Endothelial cell of umbilical vein (primary cell): ENCODE data around the gene PNKD. TPM values are rescaled to one million over a fixed set of nuclear protein-coding genes. Genes with fewer than 3 reads are reported as not detected.

Source experiments
- BruUV-seq: library from RNA; stranded (reverse); fragments of 400-500 nt; replicated peaks from 2 replicates; lab custom pipeline; 2021; lab: Mats Ljungman, UMichigan
- CTCF ChIA-PET: fragments of 300-600, 350-600 bp; sonication (Branson Sonifier 250); formaldehyde crosslinking; loops from one replicate; lab custom pipeline; 2021; ENCODE audit warnings: antibody characterized with exemption, inconsistent platforms; lab: Charles Lee
- POLR2A ChIA-PET: fragments of 300-600, 350-600 bp; sonication (Branson Sonifier 250); formaldehyde crosslinking; loops from one replicate; lab custom pipeline; 2021; ENCODE audit warnings: antibody characterized with exemption, inconsistent platforms; lab: Charles Lee
- DNase-seq: peaks from one replicate; pipeline ENCODE4 v3.0.0-alpha.2; 2011; ENCODE audit warnings: low read depth, low spot score
- FAIRE-seq: peaks from 2 replicates; lab custom pipeline; 2011; peaks lifted over from hg19 to GRCh38; lab: Jason Lieb, UNC
- H2AFZ ChIP-seq: 2 replicates; pipeline ENCODE4 v1.6.0; 2012; ENCODE audit warnings: low read depth, low read length, control low read depth, inconsistent platforms
- H3K27ac ChIP-seq: 2 replicates; pipeline ENCODE4 v1.5.1; 2011; ENCODE audit warnings: low read depth, mild to moderate bottlenecking, control low read depth, low read length, moderate library complexity; ENCODE audit not compliant: insufficient read depth
- H3K27me3 ChIP-seq, 2 experiments: 2 replicates each; pipeline versions ENCODE4 v1.6.0 to v1.6.1; 2011; ENCODE audit warnings: low read length in 2 of 2, mixed read lengths in 1 of 2; ENCODE audit not compliant: control insufficient read depth in 2 of 2, insufficient read depth in 2 of 2
- H3K36me3 ChIP-seq, 2 experiments: 2 replicates in 1 of 2; 3 replicates in 1 of 2; pipeline ENCODE4 v1.5.1; 2011; ENCODE audit warnings: low read length in 2 of 2, mild to moderate bottlenecking in 1 of 2, moderate library complexity in 1 of 2; ENCODE audit not compliant: control insufficient read depth in 2 of 2, insufficient read depth in 2 of 2; ENCODE audit errors: extremely low read depth in 1 of 2
- H3K4me1 ChIP-seq: 3 replicates; pipeline ENCODE4 v1.5.1; 2011; ENCODE audit warnings: mild to moderate bottlenecking, low read length; ENCODE audit not compliant: control insufficient read depth, insufficient read depth; ENCODE audit errors: extremely low read depth
- H3K4me2 ChIP-seq: 2 replicates; pipeline ENCODE4 v1.6.1; 2011; ENCODE audit warnings: low read length, control low read depth, mixed read lengths; ENCODE audit not compliant: insufficient read depth
- H3K4me3 ChIP-seq, 3 experiments: fragments of 200-600 bp in 1 of 3; sonication (generic), shearing (Covaris generic) in 1 of 3; replicated peaks in 1 of 3; 2 replicates each; pipeline ENCODE4 v1.5.1; 2011 to 2016; ENCODE audit warnings: control low read depth in 3 of 3, low read length in 3 of 3, mild to moderate bottlenecking in 2 of 3, inconsistent platforms in 1 of 3, low read depth in 1 of 3, moderate library complexity in 1 of 3; ENCODE audit not compliant: insufficient read depth in 1 of 3
- H3K79me2 ChIP-seq: 2 replicates; pipeline ENCODE4 v1.6.0; 2012; ENCODE audit warnings: low read length, inconsistent platforms; ENCODE audit not compliant: control insufficient read depth, insufficient read depth
- H3K9ac ChIP-seq: replicated peaks from 2 replicates; pipeline ENCODE3; 2011; ENCODE audit warnings: low read length, control low read depth; ENCODE audit not compliant: insufficient read depth; ENCODE audit errors: extremely low read depth
- H3K9me1 ChIP-seq: replicated peaks from 3 replicates; pipeline ENCODE4 v1.6.0; 2011; ENCODE audit warnings: mild to moderate bottlenecking, low read length; ENCODE audit not compliant: control insufficient read depth, insufficient read depth; ENCODE audit errors: extremely low read depth
- H3K9me3 ChIP-seq: replicated peaks from 2 replicates; pipeline ENCODE4 v1.5.1; 2012; ENCODE audit warnings: low read length, inconsistent platforms; ENCODE audit not compliant: control insufficient read depth, insufficient read depth
- H4K20me1 ChIP-seq: replicated peaks from 2 replicates; pipeline ENCODE3; 2011; ENCODE audit warnings: mild to moderate bottlenecking, low read length; ENCODE audit not compliant: control insufficient read depth, insufficient read depth; ENCODE audit errors: extremely low read depth
- EZH2 ChIP-seq: IDR thresholded peaks from 2 replicates; pipeline ENCODE4 v1.6.1; 2012; ENCODE audit warnings: borderline replicate concordance, low read depth, mild to moderate bottlenecking, moderate library complexity, low read length, inconsistent platforms; ENCODE audit not compliant: severe bottlenecking
- FOS ChIP-seq: IDR thresholded peaks from 2 replicates; pipeline ENCODE4 v1.6.1; 2011; ENCODE audit warnings: mild to moderate bottlenecking, low read length, moderate library complexity, borderline replicate concordance; ENCODE audit not compliant: insufficient read depth
- GATA2 ChIP-seq: IDR thresholded peaks from 2 replicates; pipeline ENCODE4 v1.7.0; 2011; ENCODE audit warnings: low read depth, mild to moderate bottlenecking, moderate library complexity, mixed read lengths, low read length; ENCODE audit not compliant: insufficient read length, insufficient read depth
- JUN ChIP-seq: IDR thresholded peaks from 2 replicates; pipeline ENCODE4 v1.6.1; 2011; ENCODE audit warnings: borderline replicate concordance, low read depth; ENCODE audit not compliant: insufficient read length, insufficient read depth
- MYC ChIP-seq: IDR thresholded peaks from one replicate; pipeline ENCODE4 v1.6.1; 2011; ENCODE audit warnings: mild to moderate bottlenecking, low read depth, low read length
- POLR2A ChIP-seq: IDR thresholded peaks from 2 replicates; pipeline ENCODE4 v1.6.1; 2012; ENCODE audit warnings: low read depth, mild to moderate bottlenecking, control low read depth, low read length
- POLR2AphosphoS5 ChIP-seq: IDR thresholded peaks from 2 replicates; pipeline ENCODE4 v1.6.1; 2012; ENCODE audit warnings: low read depth, mild to moderate bottlenecking, control low read depth, low read length, moderate library complexity; ENCODE audit not compliant: insufficient read depth
- dilution Hi-C: fragments of 300-500 bp; cut with MboI; formaldehyde crosslinking; loops from one replicate; pipeline ENCODE4 v1.15.0; 2019; ENCODE audit warnings: low sequenced_read_pairs; ENCODE audit not compliant: extremely low pct_ligation_motif_present
- intact Hi-C: fragments of 100-400 bp; cut with micrococcal nuclease; formaldehyde crosslinking; loops from one replicate; pipeline ENCODE4 v1.10.0; 2022
- polyA plus RNA-seq, 4 experiments: library from polyadenylated mRNA; depleted of rRNA in 3 of 4; stranded (reverse) in 3 of 4; unstranded in 1 of 4; fragments of >200 nt; gene quantifications; 2 replicates each; pipeline versions ENCODE4 v1.2.1 to v1.2.3, GENCODE V29; 2011 to 2012; ENCODE audit warnings: missing spikeins in 1 of 4
- total RNA-seq: library from RNA; stranded (reverse); gene quantifications from 2 replicates; pipeline ENCODE4 v1.2.3, GENCODE V29; 2021
- TF ChIP-seq, protein P1 (sequence below): IDR thresholded peaks from 2 replicates; pipeline ENCODE4 v1.6.1; 2011; ENCODE audit not compliant: insufficient read depth, insufficient read length
- TF ChIP-seq, protein P2 (sequence below), 2 donors: IDR thresholded peaks; 1 replicate in 1 of 2; 2 replicates in 1 of 2; pipeline ENCODE4 v1.5.1; 2011; ENCODE audit warnings: low read length in 2 of 2, mild to moderate bottlenecking in 2 of 2, moderate library complexity in 2 of 2, control low read depth in 1 of 2, inconsistent platforms in 1 of 2, low read depth in 1 of 2; ENCODE audit not compliant: insufficient read depth in 1 of 2; ENCODE audit errors: extremely low read depth in 1 of 2

The PNKD gene
- total and polyA plus RNA-seq, 2 donors (not counting 3 experiments of a cell fraction or from before 2014, with no cell fraction given): 56.1 to 88.3 TPM

DNA sequence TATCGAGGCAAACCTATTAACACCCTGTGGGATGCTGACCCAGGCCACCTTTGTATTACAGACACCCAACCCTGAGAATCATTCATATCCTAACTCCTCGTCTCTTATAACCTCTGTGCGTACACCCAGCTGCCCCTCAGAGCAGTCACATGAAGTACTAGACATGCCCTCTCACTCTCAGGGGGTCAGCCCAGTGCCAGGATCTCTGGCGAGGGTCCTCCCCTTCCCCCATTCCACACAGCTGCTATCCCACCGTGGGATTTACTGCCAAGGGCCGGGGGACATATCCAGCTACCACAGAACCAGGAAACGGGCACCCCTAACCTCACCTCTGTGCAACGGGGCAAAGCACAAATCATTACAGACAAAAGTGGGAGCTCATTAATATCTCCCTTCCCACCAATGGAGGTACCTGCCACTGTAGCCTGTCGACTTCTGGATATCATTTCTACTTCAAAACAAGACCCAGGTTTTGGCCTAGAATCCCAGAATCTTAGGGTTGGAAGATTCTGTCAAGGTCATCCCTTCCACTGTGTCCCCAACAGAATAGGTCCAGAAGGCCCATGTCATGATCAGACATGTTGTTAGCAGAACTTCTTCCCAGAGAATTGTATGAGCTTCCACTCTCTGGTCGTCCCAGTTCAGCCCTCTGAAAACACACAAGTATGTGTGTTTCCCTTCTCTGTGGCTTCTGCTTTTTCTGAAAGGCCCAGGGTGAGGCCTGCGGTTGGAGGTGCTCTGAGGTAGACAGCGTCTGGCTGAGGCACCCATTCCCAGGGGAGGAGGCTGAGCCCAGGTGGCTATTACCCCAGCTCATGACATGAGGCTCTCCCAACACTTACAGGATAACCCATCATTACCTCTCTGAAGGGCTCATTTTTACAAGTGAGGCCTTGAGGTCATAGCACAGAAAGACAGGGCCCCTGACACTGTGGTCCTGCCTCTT, 20.3 kb downstream of the PNKD start:
- H3K4me2 ChIP-seq: peak overlapping the region; percentile 84
- H2AFZ ChIP-seq: no peak overlapping the region
- dilution Hi-C loops: no loop called here
- no TSS peak for BruUV-seq
- peak overlapping the region; percentile 69 to 79 (median 74) for H3K4me3 ChIP-seq
- POLR2A ChIA-PET: interaction anchor here (0.8 kb wide), 1 partner anchor 8 kb away, joined by 4 read pairs; no protein-coding TSS in a partner anchor
- no peaks in the 10 kb centered on the region for H3K27me3 ChIP-seq
- FAIRE-seq (no peak), DNase-seq (no peak)
- peaks cover 77% of the 10 kb centered on the region for H3K4me1 ChIP-seq
- peaks cover 52% of the 10 kb centered on the region for H3K79me2 ChIP-seq
- H3K27ac ChIP-seq: peak overlapping the region; percentile 63
- CTCF ChIA-PET: interaction anchor here (0.8 to 3.5 kb wide), 6 partner anchors 11 to 105 kb away, joined by 3 to 51 read pairs (median 10); partner anchors contain the start of genes AAMP, CATIP and PNKD
- intact Hi-C loops: no loop called here
- no peaks in the 10 kb centered on the region for H3K36me3 ChIP-seq
- H4K20me1 ChIP-seq: no peaks in the 10 kb centered on the region
- TF ChIP-seq GATA2: no peak
- TF ChIP-seq EZH2: no peak
- TF ChIP-seq MYC: no peak
- TF ChIP-seq, protein P1, sequence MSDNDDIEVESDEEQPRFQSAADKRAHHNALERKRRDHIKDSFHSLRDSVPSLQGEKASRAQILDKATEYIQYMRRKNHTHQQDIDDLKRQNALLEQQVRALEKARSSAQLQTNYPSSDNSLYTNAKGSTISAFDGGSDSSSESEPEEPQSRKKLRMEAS: no peak
- TF ChIP-seq POLR2A: no peak
- no peak for TF ChIP-seq FOS
- TF ChIP-seq JUN: no peak
- no peak for TF ChIP-seq POLR2AphosphoS5
- TF ChIP-seq, protein P2, sequence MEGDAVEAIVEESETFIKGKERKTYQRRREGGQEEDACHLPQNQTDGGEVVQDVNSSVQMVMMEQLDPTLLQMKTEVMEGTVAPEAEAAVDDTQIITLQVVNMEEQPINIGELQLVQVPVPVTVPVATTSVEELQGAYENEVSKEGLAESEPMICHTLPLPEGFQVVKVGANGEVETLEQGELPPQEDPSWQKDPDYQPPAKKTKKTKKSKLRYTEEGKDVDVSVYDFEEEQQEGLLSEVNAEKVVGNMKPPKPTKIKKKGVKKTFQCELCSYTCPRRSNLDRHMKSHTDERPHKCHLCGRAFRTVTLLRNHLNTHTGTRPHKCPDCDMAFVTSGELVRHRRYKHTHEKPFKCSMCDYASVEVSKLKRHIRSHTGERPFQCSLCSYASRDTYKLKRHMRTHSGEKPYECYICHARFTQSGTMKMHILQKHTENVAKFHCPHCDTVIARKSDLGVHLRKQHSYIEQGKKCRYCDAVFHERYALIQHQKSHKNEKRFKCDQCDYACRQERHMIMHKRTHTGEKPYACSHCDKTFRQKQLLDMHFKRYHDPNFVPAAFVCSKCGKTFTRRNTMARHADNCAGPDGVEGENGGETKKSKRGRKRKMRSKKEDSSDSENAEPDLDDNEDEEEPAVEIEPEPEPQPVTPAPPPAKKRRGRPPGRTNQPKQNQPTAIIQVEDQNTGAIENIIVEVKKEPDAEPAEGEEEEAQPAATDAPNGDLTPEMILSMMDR (IDR thresholded peaks at IDR 0.05; ENCODE audit: extremely low read depth in 1 of 2, insufficient read depth in 1 of 2, low read depth in 1 of 2, low read length in 2 of 2): no peak
- no peaks in the 10 kb centered on the region for H3K9me3 ChIP-seq
- peak overlapping the region; percentile 77 for H3K9ac ChIP-seq
- H3K9me1 ChIP-seq: no peaks in the 10 kb centered on the region
